Upper lobe of left lung (tissue), 6 donors: ENCODE data around the gene CHMP6. TPM values are rescaled to one million over a fixed set of nuclear protein-coding genes. Genes with fewer than 3 reads are reported as not detected.
A peak's percentile ranks its signal among the peaks of the same experiment; 100 is the strongest.

ENCODE experiments used
- ATAC-seq, 2 donors: fragments of 200-7000 bp; cut with Tn5 transposase; one replicate each; pipeline ENCODE4 v1.9.1; 2022; ENCODE audit warnings: mild to moderate bottlenecking in 2 of 2, moderate library complexity in 2 of 2; ENCODE audit not compliant: low FRiP score in 2 of 2
- DNase-seq, 2 donors: peaks; one replicate each; pipeline ENCODE4 v3.0.0-alpha.2; 2019 to 2020
- H3K27ac ChIP-seq, 4 donors: fragments of 200-600 bp; sonication (generic); one replicate each; pipeline ENCODE4 v1.5.1; 2016 to 2019
- H3K27me3 ChIP-seq, 4 donors: fragments of 200-600 bp; sonication (generic); one replicate each; pipeline ENCODE4 v1.5.1; 2017 to 2019
- H3K36me3 ChIP-seq, 4 donors: fragments of 200-600 bp; sonication (generic); one replicate each; pipeline ENCODE4 v1.5.1; 2016 to 2019
- H3K4me1 ChIP-seq, 4 donors: fragments of 200-600 bp; sonication (generic); one replicate each; pipeline ENCODE4 v1.5.1; 2018 to 2019
- H3K4me3 ChIP-seq, 4 donors: fragments of 200-600 bp; sonication (generic); one replicate each; pipeline ENCODE4 v1.5.1; 2017 to 2019; ENCODE audit warnings: mild to moderate bottlenecking in 2 of 4, moderate library complexity in 1 of 4
- H3K9me3 ChIP-seq, 4 donors: fragments of 200-600 bp; sonication (generic); one replicate each; pipeline ENCODE4 v1.5.1; 2018 to 2019
- CTCF ChIP-seq, 6 experiments: fragments of 450-650 bp in 4 of 6; fragments of 200-600 bp in 2 of 6; sonication (generic) in 2 of 6; IDR thresholded peaks; one replicate each; pipeline ENCODE4 v1.5.1; 2016 to 2019; ENCODE audit warnings: antibody characterized with exemption in 6 of 6
- EP300 ChIP-seq, 4 donors: sonication (generic); formaldehyde crosslinking; IDR thresholded peaks; one replicate each; pipeline ENCODE4 v1.5.1; 2017; ENCODE audit warnings: antibody characterized with exemption in 4 of 4, control low read depth in 2 of 4
- POLR2A ChIP-seq, 4 donors: fragments of 450-650 bp; IDR thresholded peaks; one replicate each; pipeline ENCODE4 v1.5.1; 2016 to 2017; ENCODE audit warnings: antibody characterized with exemption in 4 of 4, mild to moderate bottlenecking in 2 of 4
- POLR2AphosphoS5 ChIP-seq, 2 donors: sonication (generic); formaldehyde crosslinking; IDR thresholded peaks; one replicate each; pipeline ENCODE4 v1.5.1; 2017; ENCODE audit warnings: antibody characterized with exemption in 2 of 2
- WGBS, 2 donors: methylation state at CpG; one replicate each; pipeline ENCODE4 v1.1.5; 2017 to 2018; 5-methylcytosine and 5-hydroxymethylcytosine counted together
- total RNA-seq, 6 donors: library from RNA; depleted of rRNA in 4 of 6; stranded (reverse); fragments of >200 nt in 4 of 6; gene quantifications; one replicate each; pipeline versions ENCODE4 v1.1.0 to v1.2.1, GENCODE V29; 2016 to 2021
- donor health status: DM: no; HTN: no; CAD: no; lungs with moderate emphysema.
- donor health status: DM: no; HTN: yes; CAD: no; lungs with severe emphysema.

Gene CHMP6
- total RNA-seq, 6 donors from 2014 or later: 29.5 to 75.4 (median 34.8) TPM

GRCh38 chr17:80976701-80977100, 14.9 kb upstream of the CHMP6 start:
- ATAC-seq (no peak), DNase-seq (no peak)
- WGBS, 2 donors: 84 to 95% methylated on average over 3 of the region's 3 CpGs
- peaks cover 0 to 7% (median 1%) of the 10 kb centered on the region in 4 donors for H3K27me3 ChIP-seq
- H3K27ac ChIP-seq: no peak overlapping the region
- no peaks in the 10 kb centered on the region for H3K36me3 ChIP-seq
- H3K4me1 ChIP-seq: peaks cover 9 to 11% (median 10%) of the 10 kb centered on the region in 4 donors
- TF ChIP-seq CTCF (IDR thresholded peaks at IDR 0.05) (no peak), POLR2A (IDR thresholded peaks at IDR 0.05) (no peak), EP300 (IDR thresholded peaks at IDR 0.05) (no peak), POLR2AphosphoS5 (IDR thresholded peaks at IDR 0.05) (no peak)
- H3K9me3 ChIP-seq: no peaks in the 10 kb centered on the region
- H3K4me3 ChIP-seq: no peak overlapping the region

GRCh38 chr17:80977172-80977571, 14.5 kb upstream of the CHMP6 start:
- H3K27me3 ChIP-seq: peaks cover 0 to 7% (median 1%) of the 10 kb centered on the region in 4 donors
- H3K4me3 ChIP-seq: no peak overlapping the region
- TF ChIP-seq CTCF (IDR thresholded peaks at IDR 0.05) (no peak), POLR2AphosphoS5 (IDR thresholded peaks at IDR 0.05) (no peak)
- 86 to 92% methylated on average over 4 of the region's 4 CpGs for WGBS, 2 donors
- ATAC-seq: no peak
- H3K36me3 ChIP-seq: no peaks in the 10 kb centered on the region
- H3K27ac ChIP-seq: no peak overlapping the region
- H3K4me1 ChIP-seq: peaks cover 9 to 11% (median 10%) of the 10 kb centered on the region in 4 donors
- DNase-seq: no peak
- no peaks in the 10 kb centered on the region for H3K9me3 ChIP-seq

GRCh38 chr17:80978499-80979497, 12.8 kb upstream of the CHMP6 start:
- no peaks in the 10 kb centered on the region for H3K9me3 ChIP-seq
- no peaks in the 10 kb centered on the region for H3K36me3 ChIP-seq
- H3K4me1 ChIP-seq: peaks cover 9 to 11% (median 10%) of the 10 kb centered on the region in 4 donors
- TF ChIP-seq POLR2A (IDR thresholded peaks at IDR 0.05) (no peak), POLR2AphosphoS5 (IDR thresholded peaks at IDR 0.05) (no peak), EP300 (IDR thresholded peaks at IDR 0.05) (no peak), CTCF (IDR thresholded peaks at IDR 0.05) (no peak)
- ATAC-seq (no peak), DNase-seq (no peak)
- peaks cover 0 to 7% (median 1%) of the 10 kb centered on the region in 4 donors for H3K27me3 ChIP-seq
- H3K27ac ChIP-seq: no peak overlapping the region
- no peak overlapping the region for H3K4me3 ChIP-seq
- WGBS, 2 donors: 88 to 92% methylated on average over 27 of the region's 31 CpGs

GRCh38 chr17:80979547-80980378, 11.9 kb upstream of the CHMP6 start:
- DNase-seq (peak in 1 of 2 donors; percentile 56), ATAC-seq (no peak)
- WGBS, 2 donors: 76 to 90% methylated on average over 16 to 26 of the region's 26 CpGs
- no peaks in the 10 kb centered on the region for H3K36me3 ChIP-seq
- H3K4me3 ChIP-seq: no peak overlapping the region
- TF ChIP-seq POLR2AphosphoS5 (IDR thresholded peaks at IDR 0.05): no peak
- no peak for TF ChIP-seq EP300 (IDR thresholded peaks at IDR 0.05)
- no peak for TF ChIP-seq CTCF (IDR thresholded peaks at IDR 0.05)
- no peak for TF ChIP-seq POLR2A (IDR thresholded peaks at IDR 0.05)
- H3K27me3 ChIP-seq: peaks cover 0 to 7% (median 1%) of the 10 kb centered on the region in 4 donors
- no peak overlapping the region for H3K27ac ChIP-seq
- peaks cover 9 to 11% (median 10%) of the 10 kb centered on the region in 4 donors for H3K4me1 ChIP-seq
- H3K9me3 ChIP-seq: no peaks in the 10 kb centered on the region
